Measurements from ENCODE around the gene ABT1. TPM values are rescaled to one million over a fixed set of nuclear protein-coding genes. Genes with fewer than 3 reads are reported as not detected.

Gene ABT1
- total RNA-seq, 1 donor from 2014 or later: 22.0 TPM

DNA sequence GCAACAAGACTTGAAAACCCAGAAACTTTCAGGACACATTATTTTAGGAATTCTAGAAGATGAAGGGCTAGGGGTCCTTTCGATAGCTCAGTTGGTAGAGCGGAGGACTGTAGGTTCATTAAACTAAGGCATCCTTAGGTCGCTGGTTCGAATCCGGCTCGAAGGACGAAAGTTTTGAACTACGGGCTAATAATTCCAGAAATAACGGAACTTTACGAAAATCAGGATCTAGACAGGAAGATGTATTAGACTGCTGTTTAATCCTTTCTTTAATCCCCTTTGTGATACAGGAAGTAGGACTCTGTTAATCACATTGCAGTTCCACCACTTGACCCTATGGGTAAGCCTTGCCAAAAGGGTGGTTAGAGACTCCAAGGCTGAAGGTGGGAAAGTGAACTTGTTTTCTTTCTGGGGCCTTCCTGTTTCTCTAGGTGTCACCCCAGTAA lies 21.2 kb upstream of the ABT1 start:
- DNase-seq: no peak

DNA sequence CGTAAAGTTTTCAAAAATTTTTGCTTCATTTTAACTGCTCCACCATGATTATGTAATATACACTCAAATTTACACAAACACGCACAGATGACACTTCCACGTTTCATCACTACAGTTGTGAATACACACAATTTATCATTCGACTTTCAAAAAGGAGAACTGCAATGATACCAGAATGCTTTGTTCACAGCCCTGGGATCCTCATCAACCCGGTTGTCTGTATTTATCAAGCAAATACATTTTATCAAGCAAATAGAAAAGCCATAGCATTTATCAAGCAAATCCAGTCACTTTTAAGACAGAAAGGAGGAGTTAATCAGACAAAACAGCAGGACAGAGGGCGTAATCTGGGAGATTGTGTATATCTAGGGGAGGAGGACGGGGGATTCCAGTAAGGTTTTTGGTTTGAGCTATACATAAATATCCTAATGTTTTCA lies 20.3 kb upstream of the ABT1 start:
- DNase-seq: no peak

DNA sequence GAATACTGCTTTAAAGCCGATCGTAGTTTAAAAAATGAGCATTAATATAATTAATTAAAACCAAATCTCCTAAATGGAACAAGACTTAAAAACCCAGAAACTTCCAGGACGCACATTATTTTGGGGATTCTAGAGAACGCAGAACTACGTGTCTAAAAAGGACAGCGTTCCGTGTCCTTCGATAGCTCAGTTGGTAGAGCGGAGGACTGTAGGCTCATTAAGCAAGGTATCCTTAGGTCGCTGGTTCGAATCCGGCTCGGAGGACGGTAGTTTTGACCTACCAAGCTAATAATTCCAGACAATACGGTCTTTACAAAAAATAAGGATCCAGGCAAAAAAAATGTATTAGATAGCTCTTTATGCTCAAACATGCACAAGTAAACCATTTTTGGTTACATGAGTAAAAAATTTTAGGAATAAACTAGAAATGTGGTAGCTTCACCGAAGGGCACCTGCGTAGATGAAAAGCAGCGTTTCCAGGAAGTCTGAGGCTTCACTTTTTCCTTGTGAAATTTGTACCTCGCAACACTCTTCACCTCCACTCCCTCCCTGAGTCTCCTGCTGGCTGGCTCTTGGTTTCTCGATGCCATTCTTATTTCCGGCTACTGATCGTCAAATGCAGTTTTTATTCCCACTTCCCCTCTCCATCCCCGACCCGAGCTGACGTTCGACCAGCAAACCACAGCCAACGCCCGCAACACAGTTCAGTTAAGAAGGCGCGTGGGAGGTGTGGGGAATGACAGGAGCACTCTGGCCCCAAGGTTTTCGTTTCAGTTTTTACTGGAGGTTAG lies 19.6 kb upstream of the ABT1 start:
- peak; percentile 72 for DNase-seq

DNA sequence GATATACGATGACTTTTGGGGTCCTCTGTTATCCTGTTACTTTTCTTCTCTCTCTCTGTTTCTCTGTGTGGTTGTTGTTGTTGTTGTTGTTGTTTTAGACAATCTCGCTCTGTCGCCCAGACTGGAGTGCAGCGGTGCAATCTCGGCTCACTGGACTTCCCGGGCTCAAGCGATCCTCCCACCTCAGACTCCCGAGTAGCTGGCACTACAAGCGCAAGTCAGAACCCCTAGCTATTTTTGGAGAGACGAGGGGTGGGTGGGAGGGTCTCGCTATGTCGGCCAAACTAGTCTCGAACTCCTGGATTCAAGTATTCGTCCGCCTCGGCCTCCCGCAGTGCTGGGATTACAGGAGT lies 19.1 kb upstream of the ABT1 start:
- DNase-seq: no peak

DNA sequence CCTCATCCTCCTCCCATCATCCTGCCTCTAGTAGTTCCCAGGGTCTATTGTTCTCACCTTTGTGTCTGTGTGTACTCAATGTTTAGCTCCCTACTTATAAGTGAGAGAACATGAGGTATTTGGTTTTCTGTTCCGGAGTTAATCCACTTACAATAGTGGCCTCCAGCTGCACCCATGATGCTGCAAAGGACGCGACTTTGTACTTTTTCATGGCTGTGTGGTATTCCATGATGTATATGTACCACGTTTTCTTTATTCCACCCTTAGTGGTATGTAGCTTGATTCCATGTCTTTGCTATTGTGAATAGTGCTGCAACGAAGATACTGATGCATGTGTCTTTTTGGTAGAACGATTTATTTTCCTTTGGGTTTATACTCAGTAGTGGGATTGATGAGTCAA lies 18.5 kb upstream of the ABT1 start:
- DNase-seq: no peak

DNA sequence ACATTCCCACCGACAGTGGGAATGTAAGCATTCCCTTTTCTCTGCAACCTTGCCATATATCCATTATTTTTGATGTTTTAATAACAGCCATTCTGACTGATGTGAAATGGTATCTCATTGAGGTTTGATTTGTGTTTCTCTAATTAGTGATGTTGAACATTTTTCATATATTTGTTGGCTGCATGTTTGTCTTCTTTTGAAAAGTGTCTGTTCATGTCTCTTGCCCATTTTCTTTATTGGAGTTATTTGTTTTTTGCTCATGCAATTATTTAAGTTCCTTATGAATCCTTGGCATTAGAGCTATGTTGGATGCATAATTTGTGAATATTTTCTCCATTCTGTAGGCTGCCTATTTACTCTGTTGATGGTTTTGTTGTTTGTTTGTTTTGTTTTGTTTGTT lies 18.0 kb upstream of the ABT1 start:
- DNase-seq: no peak

DNA sequence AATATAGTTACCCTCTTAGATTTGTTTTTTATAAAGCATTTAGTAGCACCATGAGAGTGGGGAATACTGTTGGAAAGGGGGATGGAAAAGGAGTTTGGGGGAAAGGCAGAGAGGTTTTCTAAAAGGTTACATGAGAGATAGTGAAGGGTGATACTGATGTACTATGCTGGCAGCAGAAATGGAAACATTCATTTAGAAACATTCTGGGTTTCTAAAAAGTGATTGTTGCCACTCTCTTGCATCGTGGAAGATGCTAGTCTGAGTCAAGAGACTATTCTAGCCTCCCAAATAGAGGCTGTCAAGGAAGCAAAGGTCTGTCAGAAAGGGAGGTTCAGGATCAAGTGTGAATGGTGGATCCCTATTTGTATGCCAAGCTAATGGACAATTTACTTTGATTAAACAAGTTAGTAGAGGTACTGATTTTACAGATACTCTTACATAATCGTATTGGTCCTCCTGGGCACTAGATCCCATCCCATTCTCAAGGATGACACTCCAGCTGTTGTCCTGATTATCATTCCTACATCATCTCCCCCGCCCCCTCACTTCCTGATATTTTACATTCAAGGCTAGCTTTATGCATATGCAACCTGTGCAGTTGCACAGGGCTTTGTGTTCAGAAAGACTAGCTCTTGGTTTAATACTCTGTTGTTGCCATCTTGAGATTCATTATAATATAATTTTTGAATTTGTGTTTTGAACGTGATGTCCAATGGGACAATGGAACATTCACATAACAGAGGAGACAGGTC lies 15.4 kb upstream of the ABT1 start:
- DNase-seq: no peak

DNA sequence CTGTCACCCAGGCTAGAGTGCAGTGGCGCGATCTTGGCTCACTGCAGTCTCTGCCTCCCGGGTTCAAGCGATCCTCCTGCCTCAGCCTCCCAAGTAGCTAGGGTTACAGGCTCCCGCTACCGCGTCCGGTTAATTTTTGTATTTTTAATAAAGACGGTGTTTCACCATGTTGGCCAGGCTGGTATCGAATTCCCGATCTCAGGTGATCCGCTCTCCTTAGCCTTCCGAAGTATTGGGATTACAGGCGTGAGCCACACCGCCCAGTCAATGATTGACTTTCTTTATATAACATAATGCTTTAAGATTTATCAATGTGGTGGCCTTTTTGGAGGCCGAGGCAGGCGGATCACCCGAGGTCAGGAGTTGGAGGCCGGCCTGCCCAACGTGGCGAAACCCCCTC lies 7.8 kb upstream of the ABT1 start:
- no peak for DNase-seq

DNA sequence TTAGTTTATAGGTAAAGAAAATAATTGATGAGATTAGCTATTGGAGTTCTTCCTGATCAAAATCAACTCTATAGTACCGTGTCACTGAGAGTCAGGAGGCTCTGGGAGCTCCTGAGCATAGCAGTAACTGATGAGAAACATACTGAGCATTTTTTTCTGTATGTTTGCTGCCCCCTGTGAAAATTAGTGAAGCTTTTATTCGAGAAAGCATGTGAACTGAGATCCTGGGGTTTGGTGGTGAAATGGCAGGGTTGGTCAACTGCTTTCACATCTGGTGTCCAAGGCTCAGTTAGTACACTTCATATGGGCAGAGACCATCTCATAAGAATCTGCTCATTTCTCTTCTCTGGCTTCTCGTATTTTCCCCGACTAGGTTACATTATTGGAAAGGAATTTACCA lies 4.1 kb upstream of the ABT1 start:
- DNase-seq: peak; percentile 24

DNA sequence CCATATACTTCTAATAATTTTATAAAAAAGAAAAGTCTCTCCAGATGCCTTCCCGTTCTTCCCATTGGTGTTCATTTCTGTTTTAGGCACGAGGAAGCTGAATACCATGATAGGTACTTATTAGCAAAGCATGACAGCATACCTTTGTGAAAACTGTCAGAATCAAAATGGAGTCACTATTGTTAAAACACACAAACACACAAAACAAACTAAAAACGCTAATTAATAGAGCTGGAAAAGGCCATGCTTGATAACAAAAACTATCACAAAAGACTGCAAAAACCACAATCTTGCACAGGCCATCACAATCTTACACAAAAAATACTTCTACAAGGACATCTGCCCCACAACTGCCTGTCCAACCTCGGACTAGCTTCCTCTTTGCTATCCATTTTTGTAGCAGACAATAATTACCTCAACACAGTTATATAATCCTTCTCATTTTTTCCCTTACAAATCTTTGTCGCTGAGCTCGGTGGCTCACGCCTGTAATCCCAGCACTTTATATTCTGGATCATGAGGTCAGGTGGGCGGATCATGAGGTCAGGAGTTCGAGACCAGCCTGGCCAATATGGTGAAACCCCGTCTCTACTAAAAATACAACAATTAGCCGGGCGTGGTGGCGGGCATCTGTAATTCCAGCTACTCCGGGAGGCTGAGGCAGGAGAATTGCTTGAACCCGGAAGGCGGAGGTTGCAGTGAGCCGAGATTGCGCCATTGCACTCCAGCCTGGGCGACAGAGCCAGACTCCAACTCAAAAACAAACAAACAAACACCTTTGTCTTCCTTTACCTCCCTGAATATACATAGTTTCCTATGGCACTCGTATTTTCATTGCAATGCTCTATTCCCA lies 3.2 kb upstream of the ABT1 start:
- no peak for DNase-seq

DNA sequence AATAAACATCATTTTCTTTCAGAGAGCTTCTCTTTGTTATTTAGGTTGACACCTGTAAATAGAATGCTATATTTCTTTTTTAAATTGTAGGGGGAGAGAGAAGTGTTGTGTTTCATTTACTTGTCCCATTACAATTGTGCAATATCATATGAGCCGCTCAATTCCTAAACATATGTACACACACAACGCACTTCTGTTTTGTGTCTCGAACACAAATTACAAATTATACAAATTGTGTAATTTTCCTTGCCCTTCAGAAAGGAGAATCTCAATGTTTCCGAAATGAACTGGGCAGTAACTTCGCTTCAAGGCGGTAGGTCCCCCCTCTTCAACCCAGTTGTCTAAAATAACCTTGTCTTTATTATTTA lies 2.6 kb upstream of the ABT1 start:
- no peak for DNase-seq

DNA sequence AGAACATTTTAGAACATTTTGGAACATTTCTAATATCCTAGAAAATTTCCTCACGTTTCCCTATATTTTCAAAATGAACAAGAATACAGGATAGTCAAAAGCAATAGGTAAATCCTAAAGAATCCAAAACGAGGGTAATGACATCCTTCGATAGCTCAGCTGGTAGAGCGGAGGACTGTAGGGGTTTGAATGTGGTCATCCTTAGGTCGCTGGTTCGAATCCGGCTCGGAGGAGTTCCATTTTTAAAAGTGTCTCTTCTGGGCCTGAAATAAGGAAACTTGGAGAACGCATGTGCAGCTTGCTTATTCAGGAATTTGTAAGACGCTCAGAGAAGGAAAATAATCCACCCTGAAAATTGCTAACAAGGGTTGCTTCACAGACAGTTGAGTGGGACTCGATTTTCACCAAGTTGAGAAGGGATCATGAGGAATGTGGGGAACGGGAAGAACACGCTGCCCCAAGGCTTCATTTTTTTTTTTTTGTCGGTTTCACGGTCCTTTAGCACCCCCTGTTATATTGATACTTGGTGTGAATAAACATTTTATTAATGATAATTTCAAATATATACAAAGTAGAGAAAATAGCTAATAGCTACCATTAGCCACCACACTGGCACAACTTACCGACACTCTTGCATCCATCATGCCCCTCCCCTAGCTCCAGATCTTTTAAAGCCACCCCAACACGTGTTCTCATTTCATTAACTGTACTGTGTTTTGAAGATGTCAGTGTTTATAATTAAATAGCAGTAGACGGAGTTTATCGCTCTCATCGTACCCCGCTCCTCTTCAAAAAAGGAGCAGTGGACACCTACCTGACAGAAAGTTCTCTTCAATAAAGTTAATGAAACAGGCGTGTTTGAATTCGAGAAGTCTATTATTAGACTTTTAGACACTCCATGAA lies 1.8 kb upstream of the ABT1 start:
- peak; percentile 45 for DNase-seq

DNA sequence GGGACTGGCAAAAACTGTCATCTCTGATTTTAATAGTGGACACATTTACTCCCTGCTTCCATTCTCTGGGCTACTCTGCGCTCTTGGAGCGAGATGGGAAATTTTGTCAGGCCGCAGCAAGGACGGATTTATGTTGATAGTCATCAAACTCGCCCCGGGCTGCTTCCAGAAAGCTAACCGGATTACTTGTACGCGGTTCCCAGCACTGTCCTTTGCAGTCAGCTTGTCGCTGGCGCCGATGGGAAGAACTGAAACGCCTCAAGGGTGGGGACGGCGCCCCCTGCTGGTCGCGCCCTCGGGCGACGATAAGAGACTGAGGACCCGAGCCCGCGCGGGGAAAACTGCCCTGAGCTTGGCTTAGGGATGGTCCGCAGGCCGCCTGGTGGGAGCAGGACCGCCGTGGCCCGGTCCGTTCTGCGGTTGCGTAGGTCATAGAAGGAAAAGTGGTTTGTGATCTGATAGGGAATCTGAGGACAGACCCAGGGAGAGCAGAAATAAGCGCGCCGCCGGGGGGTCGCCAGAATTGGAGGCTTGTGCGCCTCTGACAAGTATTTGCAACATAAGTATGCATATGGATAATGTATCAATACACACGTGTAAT lies 984 bp upstream of the ABT1 start:
- peak; percentile 95 for DNase-seq

DNA sequence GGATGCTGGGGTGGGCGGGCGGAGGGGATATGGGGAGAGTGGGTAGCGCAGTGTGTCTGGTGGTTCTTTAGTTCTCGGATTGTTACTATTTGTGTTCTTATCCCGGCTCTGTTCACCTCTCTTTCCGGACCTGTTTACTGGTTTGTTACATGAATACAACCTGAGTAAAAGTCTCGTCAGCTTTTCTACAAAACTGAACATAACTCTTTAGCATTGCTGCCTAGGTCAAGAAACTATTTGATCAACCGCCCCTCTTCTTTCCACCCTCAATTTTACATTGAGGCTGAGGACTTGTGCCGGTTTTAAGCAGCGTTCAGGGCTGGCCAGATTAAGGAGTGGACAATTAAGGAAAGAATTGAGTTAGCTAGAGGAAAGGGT lies 625 bp downstream of the ABT1 start:
- no peak for DNase-seq

DNA sequence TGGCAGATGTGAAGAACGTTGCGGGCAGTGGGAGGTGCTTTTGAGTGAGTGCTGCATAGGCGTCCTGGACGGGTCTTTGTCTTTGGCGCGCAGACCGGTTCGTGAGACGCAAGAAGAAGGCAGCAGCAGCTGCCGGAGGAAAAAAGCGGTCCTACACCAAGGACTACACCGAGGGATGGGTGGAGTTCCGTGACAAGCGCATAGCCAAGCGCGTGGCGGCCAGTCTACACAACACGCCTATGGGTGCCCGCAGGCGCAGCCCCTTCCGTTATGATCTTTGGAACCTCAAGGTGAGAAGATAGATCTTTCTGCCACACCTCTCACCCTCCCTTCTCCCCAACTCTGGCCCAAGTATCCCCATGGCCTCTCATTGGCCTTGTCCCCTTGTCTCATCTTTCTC lies 1.1 kb downstream of the ABT1 start:
- no peak for DNase-seq

DNA sequence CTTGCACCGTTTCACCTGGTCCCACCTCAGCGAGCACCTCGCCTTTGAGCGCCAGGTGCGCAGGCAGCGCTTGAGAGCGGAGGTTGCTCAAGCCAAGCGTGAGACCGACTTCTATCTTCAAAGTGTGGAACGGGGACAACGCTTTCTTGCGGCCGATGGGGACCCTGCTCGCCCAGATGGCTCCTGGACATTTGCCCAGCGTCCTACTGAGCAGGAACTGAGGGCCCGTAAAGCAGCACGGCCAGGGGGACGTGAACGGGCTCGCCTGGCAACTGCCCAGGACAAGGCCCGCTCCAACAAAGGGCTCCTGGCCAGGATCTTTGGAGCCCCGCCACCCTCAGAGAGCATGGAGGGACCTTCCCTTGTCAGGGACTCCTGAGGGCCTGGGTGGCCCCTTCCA lies 1.5 kb downstream of the ABT1 start:
- no peak for DNase-seq

DNA sequence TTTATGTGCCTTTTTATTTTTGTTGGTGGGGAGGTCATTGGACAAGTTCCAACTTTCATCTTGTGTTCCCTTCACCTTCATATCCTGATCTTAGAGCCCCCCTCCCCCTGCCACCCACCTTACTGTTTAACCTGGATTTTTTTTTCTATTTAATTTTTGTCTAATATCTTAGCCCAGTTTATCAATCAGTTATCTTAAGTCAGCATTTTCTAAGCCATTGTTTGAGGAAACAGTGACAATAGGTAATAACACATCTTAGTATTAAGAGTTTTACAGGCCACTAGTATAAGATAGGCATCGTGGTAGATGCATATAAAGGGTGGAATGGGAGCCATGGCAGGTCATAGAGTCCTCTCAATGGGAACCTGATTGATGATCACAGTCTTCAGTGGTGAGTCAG lies 2.4 kb downstream of the ABT1 start:
- DNase-seq: no peak

DNA sequence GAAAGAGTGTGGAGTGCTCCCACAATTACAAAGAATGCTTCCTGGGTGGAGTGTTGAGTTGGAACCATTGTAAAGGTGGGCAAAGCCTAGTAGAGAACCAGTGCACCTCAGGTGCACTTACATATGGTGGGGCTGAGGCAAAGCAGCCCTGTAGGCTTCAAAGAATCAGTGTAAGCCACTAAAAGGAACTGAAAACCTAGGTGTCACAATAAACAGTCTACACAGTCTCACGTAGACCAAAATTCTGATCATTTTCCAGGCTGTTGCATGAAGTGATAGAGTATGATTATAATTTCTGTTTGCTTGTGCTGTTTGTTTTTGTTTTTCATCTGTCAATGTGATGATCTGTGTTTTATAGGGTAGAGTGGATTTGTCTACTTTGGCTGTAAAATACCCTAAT lies 2.8 kb downstream of the ABT1 start:
- no peak for DNase-seq

DNA sequence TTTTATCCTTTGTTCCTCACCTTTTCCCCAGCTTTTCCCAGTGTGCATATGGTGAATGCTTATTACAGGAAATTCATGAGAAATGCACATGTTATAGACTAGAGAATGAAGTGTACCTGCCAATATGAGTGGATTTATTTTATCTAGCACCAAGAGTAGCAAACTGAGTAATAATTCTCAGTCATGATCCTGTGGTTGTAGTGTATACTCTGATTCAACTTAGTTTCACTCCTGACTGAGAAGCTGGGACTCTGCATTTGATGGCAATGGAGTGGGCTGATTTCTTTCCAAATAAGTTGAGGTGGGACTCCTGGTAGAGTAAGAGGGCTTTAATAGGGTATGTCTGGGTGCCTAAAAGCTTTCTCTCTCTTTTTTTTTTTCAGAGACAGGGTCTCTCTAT lies 4.0 kb downstream of the ABT1 start:
- DNase-seq: no peak

DNA sequence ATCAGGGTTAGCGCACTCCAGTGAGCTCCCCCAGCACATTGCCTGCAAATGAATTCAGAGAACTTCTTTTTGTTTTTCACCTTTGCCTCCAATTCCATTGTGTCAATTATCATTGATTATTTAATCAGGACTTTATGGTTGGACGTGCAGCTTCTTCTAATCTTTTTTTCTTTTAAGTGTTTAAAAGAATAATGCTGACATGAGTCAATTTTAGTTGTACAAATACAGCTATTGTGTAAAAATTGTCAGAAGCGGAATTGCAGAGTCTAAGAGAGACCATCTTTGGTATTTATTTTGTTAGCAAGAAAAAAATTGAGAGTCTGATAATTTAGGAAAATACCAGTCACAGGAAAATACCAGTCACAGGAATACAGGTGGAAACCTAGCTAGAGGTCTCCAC lies 5.5 kb downstream of the ABT1 start:
- DNase-seq: no peak

DNA sequence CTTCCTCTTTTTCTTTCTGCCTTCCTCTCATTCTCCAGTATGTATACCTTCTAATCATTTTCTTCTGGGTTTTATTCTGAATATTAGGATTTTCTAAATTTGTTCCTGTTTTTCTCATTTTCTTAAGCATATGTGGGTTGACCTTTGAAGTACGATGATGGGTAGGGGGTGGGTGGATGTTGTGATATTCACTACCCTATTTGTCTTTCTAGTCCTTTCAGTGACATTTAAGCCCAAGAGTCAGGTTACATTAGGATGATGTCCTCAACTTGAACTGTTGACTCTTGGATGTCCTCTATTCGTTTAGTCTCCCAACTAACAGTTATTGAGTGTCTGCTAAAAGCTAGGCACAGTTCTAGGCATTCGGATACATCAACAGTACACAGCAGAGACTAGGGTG lies 7.3 kb downstream of the ABT1 start:
- DNase-seq: no peak

DNA sequence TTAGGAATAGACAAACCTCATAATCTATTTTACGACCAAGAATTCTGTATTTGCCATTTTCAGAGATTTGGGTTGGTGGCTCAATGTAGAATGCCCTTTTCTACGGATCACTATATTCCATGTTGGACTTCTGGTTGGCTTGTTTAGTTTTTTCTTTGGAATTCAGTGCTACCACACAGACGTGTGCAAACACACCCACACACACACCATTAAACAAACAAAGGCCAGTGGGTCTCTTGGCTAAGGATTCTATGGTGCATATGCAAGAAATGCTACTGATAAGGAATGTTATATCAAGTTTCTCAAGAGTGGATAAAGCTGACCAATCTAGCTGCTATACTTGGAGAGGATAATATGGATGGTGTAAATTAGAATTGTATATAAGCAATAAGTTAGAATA lies 8.0 kb downstream of the ABT1 start:
- no peak for DNase-seq

All from dermis blood vessel endothelial cell (primary cell).